PC-9 (cell line): ENCODE results near the gene MAOA. TPM values are rescaled to one million over a fixed set of nuclear protein-coding genes. Genes with fewer than 3 reads are reported as not detected.

Experiments used
- BruUV-seq: library from RNA; stranded (reverse); fragments of 400-500 nt; replicated peaks from 2 replicates; lab custom pipeline; 2021; lab: Mats Ljungman, UMichigan
- CTCF ChIA-PET: fragments of 300-600 bp; sonication (Branson Sonifier 250); formaldehyde crosslinking; loops from one replicate; lab custom pipeline; 2022; ENCODE audit warnings: antibody characterized with exemption; lab: Charles Lee
- POLR2A ChIA-PET: fragments of 300-600 bp; sonication (Branson Sonifier 250); formaldehyde crosslinking; loops from one replicate; lab custom pipeline; 2022; ENCODE audit warnings: antibody characterized with exemption; ENCODE audit not compliant: unreplicated experiment; lab: Charles Lee
- DNase-seq, 2 experiments: peaks; one replicate each; pipeline versions ENCODE4 v3.0.0 to v3.0.0-alpha.2; 2015 to 2022; ENCODE audit warnings: mixed read lengths in 1 of 2
- H2AFZ ChIP-seq: fragments of 200-600 bp; sonication (generic); 2 replicates; pipeline ENCODE4 v1.8.1; 2017; ENCODE audit warnings: antibody characterized with exemption
- H3F3A ChIP-seq: fragments of 200-600 bp; sonication (generic); 2 replicates; pipeline ENCODE4 v1.8.1; 2017; ENCODE audit warnings: antibody characterized with exemption, mild to moderate bottlenecking, low read depth; ENCODE audit not compliant: insufficient read depth
- H3K27ac ChIP-seq: fragments of 200-600 bp; sonication (generic); 2 replicates; pipeline ENCODE4 v1.6.1; 2016; ENCODE audit warnings: mixed run types
- H3K27me3 ChIP-seq: fragments of 200-600 bp; sonication (generic); 2 replicates; pipeline ENCODE4 v1.6.1; 2016; ENCODE audit warnings: low read depth, mixed run types; ENCODE audit not compliant: insufficient read depth
- H3K36me3 ChIP-seq: fragments of 200-600 bp; sonication (generic); 2 replicates; pipeline ENCODE4 v1.6.1; 2016; ENCODE audit warnings: low read depth, mixed run types
- H3K4me1 ChIP-seq: fragments of 200-600 bp; sonication (generic); replicated peaks from 2 replicates; pipeline ENCODE4 v1.6.1; 2016; ENCODE audit warnings: mixed run types; ENCODE audit not compliant: insufficient read depth
- H3K4me2 ChIP-seq: fragments of 200-600 bp; sonication (generic); 2 replicates; pipeline ENCODE4 v1.6.1; 2017; ENCODE audit warnings: mixed run types
- H3K4me3 ChIP-seq: fragments of 200-600 bp; sonication (generic); 2 replicates; pipeline ENCODE4 v1.6.1; 2016; ENCODE audit warnings: mixed run types
- H3K79me2 ChIP-seq: fragments of 200-600 bp; sonication (generic); 2 replicates; pipeline ENCODE4 v1.6.1; 2017; ENCODE audit warnings: low read depth, mixed run types
- H3K9me2 ChIP-seq: fragments of 200-600 bp; sonication (generic); 2 replicates; pipeline ENCODE4 v1.8.1; 2017; ENCODE audit warnings: mild to moderate bottlenecking; ENCODE audit not compliant: insufficient read depth
- H3K9me3 ChIP-seq: fragments of 200-600 bp; sonication (generic); 2 replicates; pipeline ENCODE4 v1.8.1; 2016; ENCODE audit warnings: low read depth; ENCODE audit not compliant: insufficient read depth
- H4K20me1 ChIP-seq: fragments of 200-600 bp; sonication (generic); 2 replicates; pipeline ENCODE4 v1.8.1; 2017; ENCODE audit not compliant: insufficient read depth
- EZH2 ChIP-seq: fragments of 200-600 bp; sonication (generic); IDR thresholded peaks from 2 replicates; pipeline ENCODE4 v1.8.0; 2017; ENCODE audit warnings: antibody characterized with exemption, low read depth
- intact Hi-C: fragments of 100-400 bp; cut with micrococcal nuclease; formaldehyde crosslinking; loops from one replicate; pipeline ENCODE4 v1.10.0; 2022; ENCODE audit not compliant: unreplicated experiment
- total RNA-seq: library from RNA; stranded (reverse); gene quantifications from 2 replicates; pipeline ENCODE4 v1.2.3, GENCODE V29; 2021
- TF ChIP-seq, protein P1 (sequence below): fragments of 200-600 bp; sonication (generic); conservative IDR thresholded peaks from 2 replicates; pipeline ENCODE4 v1.6.1; 2017; ENCODE audit warnings: mixed run types, antibody characterized with exemption, mild to moderate bottlenecking, moderate library complexity

Gene MAOA
- total RNA-seq, 1 experiment from 2014 or later = 5.0 TPM

- no peaks in the 10 kb centered on the region for H3K9me3 ChIP-seq
- no peaks in the 10 kb centered on the region for H3F3A ChIP-seq
- ChIA-PET POLR2A (interaction anchor here (0.5 kb wide), 1 partner anchor 774 kb away, joined by 3 read pairs; no protein-coding TSS in a partner anchor), CTCF (no interaction called here)
- no peaks in the 10 kb centered on the region for H3K4me1 ChIP-seq
- intact Hi-C loops = loop anchor here (10.0 kb wide), 2 partner anchors 89 to 101 kb away; no protein-coding TSS in a partner anchor
- DNase-seq = no peak
- peak overlapping the region; percentile 75 for H3K4me2 ChIP-seq
- no peaks in the 10 kb centered on the region for H3K9me2 ChIP-seq
- H3K36me3 ChIP-seq = no peaks in the 10 kb centered on the region
- TF ChIP-seq, protein P1, sequence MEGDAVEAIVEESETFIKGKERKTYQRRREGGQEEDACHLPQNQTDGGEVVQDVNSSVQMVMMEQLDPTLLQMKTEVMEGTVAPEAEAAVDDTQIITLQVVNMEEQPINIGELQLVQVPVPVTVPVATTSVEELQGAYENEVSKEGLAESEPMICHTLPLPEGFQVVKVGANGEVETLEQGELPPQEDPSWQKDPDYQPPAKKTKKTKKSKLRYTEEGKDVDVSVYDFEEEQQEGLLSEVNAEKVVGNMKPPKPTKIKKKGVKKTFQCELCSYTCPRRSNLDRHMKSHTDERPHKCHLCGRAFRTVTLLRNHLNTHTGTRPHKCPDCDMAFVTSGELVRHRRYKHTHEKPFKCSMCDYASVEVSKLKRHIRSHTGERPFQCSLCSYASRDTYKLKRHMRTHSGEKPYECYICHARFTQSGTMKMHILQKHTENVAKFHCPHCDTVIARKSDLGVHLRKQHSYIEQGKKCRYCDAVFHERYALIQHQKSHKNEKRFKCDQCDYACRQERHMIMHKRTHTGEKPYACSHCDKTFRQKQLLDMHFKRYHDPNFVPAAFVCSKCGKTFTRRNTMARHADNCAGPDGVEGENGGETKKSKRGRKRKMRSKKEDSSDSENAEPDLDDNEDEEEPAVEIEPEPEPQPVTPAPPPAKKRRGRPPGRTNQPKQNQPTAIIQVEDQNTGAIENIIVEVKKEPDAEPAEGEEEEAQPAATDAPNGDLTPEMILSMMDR = no peak
- no peak for TF ChIP-seq EZH2
- no peaks in the 10 kb centered on the region for H4K20me1 ChIP-seq
- H2AFZ ChIP-seq = peak overlapping the region; percentile 58; the same call in 1 of the 2 replicates
- peak overlapping the region; percentile 56 for H3K4me3 ChIP-seq
- no peaks in the 10 kb centered on the region for H3K27me3 ChIP-seq
- BruUV-seq = no TSS peak
- H3K79me2 ChIP-seq = no peaks in the 10 kb centered on the region
- H3K27ac ChIP-seq = peak overlapping the region; percentile 80; the same call in 1 of the 2 replicates
These were observed 721 bp upstream of the MAOA start for GRCh38 chrX:43655151-43656004.

GRCh38 chrX:43657671-43658070, 1.6 kb downstream of the MAOA start:
- Histone ChIP-seq H3K4me2 (no peak overlapping the region), H3K4me1 (no peaks in the 10 kb centered on the region), H3K36me3 (no peaks in the 10 kb centered on the region), H3K79me2 (no peaks in the 10 kb centered on the region), H2AFZ (no peak overlapping the region), H3K4me3 (no peak overlapping the region), H3K9me3 (no peaks in the 10 kb centered on the region), H4K20me1 (no peaks in the 10 kb centered on the region), H3F3A (no peaks in the 10 kb centered on the region), H3K9me2 (no peaks in the 10 kb centered on the region), H3K27ac (no peak overlapping the region), H3K27me3 (no peaks in the 10 kb centered on the region)
- intact Hi-C loops = loop anchor here (10.0 kb wide), 2 partner anchors 87 to 103 kb away; no protein-coding TSS in a partner anchor
- POLR2A ChIA-PET = no interaction called here
- DNase-seq = no peak
- CTCF ChIA-PET = no interaction called here
- TF ChIP-seq, protein P1 = no peak
- TF ChIP-seq EZH2 = no peak
- BruUV-seq = no TSS peak

DNA sequence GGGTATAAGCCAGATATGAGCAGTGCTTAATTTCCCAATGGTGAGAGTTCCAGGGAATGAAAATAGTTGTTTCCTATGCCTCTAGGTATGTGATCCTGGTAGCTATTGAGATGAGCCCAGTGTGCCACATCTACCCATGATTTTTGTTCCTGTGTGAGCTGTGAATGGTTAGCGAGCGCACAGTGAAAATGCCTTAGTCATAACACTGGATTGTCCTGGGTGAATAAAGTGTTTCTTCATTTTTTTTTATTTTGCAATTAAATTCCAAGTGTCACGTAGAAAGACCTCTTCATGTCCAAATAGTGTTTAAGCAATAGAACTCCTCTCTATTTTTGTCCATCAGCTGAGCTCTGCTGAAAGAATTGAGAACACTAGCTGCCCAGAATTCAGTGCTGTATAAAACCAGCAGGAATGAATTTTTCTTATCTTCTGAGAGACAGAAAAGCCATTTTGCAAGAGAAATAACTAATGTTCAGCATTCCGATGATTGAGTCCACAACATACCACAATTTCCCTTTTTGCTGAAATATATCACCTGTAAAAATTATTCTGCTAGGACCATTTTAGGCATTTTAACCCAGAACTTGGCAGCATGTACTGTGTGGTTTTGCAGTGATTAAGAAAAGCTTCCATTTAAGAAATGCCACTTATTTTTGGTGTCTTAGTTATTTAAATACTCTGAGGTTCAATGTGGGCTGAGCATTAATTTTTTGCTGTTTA, 5.6 kb downstream of the MAOA start:
- no peaks in the 10 kb centered on the region for H3K9me3 ChIP-seq
- H2AFZ ChIP-seq = no peak overlapping the region
- H3K79me2 ChIP-seq = no peaks in the 10 kb centered on the region
- H3K36me3 ChIP-seq = no peaks in the 10 kb centered on the region
- no peaks in the 10 kb centered on the region for H3K4me1 ChIP-seq
- TF ChIP-seq EZH2 = no peak
- TF ChIP-seq, protein P1 = no peak
- H3K27me3 ChIP-seq = no peaks in the 10 kb centered on the region
- no peak overlapping the region for H3K27ac ChIP-seq
- CTCF ChIA-PET = interaction anchor here (0.6 kb wide), 1 partner anchor 1512 kb away, joined by 5 read pairs; no protein-coding TSS in a partner anchor
- H3K9me2 ChIP-seq = no peaks in the 10 kb centered on the region
- H4K20me1 ChIP-seq = no peaks in the 10 kb centered on the region
- H3F3A ChIP-seq = no peaks in the 10 kb centered on the region
- H3K4me2 ChIP-seq = no peak overlapping the region
- BruUV-seq = no TSS peak
- intact Hi-C loops = no loop called here
- H3K4me3 ChIP-seq = no peak overlapping the region
- no peak for DNase-seq
- POLR2A ChIA-PET = no interaction called here
